Amygdala (tissue), 56 donors: Measurements from ENCODE around the gene IGSF8.

ENCODE experiments used
- DNase-seq, 56 donors: peaks; one replicate each; lab custom pipeline; 2025; lab: John Stamatoyannopoulos, UW

Gene IGSF8

GRCh38 chr1:160108888-160109662, 10.7 kb upstream of the IGSF8 start:
- DNase-seq, result peak in 2 of 56 donors; percentile 34

- no peak for DNase-seq
Measured at GRCh38 chr1:160107512-160107911, 9.1 kb upstream of the IGSF8 start.

GRCh38 chr1:160105155-160105554, 6.7 kb upstream of the IGSF8 start:
- no peak for DNase-seq

GRCh38 chr1:160104486-160104885, 6.1 kb upstream of the IGSF8 start:
- peak in 5 of 56 donors; percentile 40 to 64 (median 55) for DNase-seq

- peak in 15 of 56 donors; percentile 25 to 62 (median 43) for DNase-seq
Measured at GRCh38 chr1:160103658-160104408, 5.4 kb upstream of the IGSF8 start.

GRCh38 chr1:160101717-160102522, 3.5 kb upstream of the IGSF8 start:
- DNase-seq, result peak in 3 of 56 donors; percentile 21 to 47 (median 42)

- DNase-seq, result peak; percentile 29 to 96 (median 84)
Measured at GRCh38 chr1:160101037-160101716, 2.8 kb upstream of the IGSF8 start.

GRCh38 chr1:160099716-160100375, 1.4 kb upstream of the IGSF8 start:
- no peak for DNase-seq

GRCh38 chr1:160098852-160099561, 588 bp upstream of the IGSF8 start:
- DNase-seq, result peak; percentile 51 to 100 (median 97)

GRCh38 chr1:160097151-160097910, 1.1 kb downstream of the IGSF8 start:
- DNase-seq, result peak in 13 of 56 donors; percentile 24 to 64 (median 42)

- DNase-seq, result peak in 2 of 56 donors; percentile 30 to 42
Measured at GRCh38 chr1:160096274-160097116, 1.9 kb downstream of the IGSF8 start.

GRCh38 chr1:160095382-160096105, 2.9 kb downstream of the IGSF8 start:
- peak in 50 of 56 donors; percentile 25 to 94 (median 76) for DNase-seq

GRCh38 chr1:160094806-160095205, 3.6 kb downstream of the IGSF8 start:
- DNase-seq, result peak in 1 of 56 donors; percentile 19

- DNase-seq, result no peak
Measured at GRCh38 chr1:160094291-160094625, 4.2 kb downstream of the IGSF8 start.

- DNase-seq, result no peak
Measured at GRCh38 chr1:160093624-160094290, 4.7 kb downstream of the IGSF8 start.

GRCh38 chr1:160093069-160093395, 5.4 kb downstream of the IGSF8 start:
- no peak for DNase-seq
